HG03565 (cell line): Measurements from ENCODE around the gene PLEKHA6.

Experiments
- ATAC-seq: cut with Tn5 transposase; IDR thresholded peaks from one replicate; pipeline ENCODE4 v1.9.1; 2021; ENCODE audit warnings: mild to moderate bottlenecking, moderate library complexity; ENCODE audit not compliant: unreplicated experiment

Gene PLEKHA6

GRCh38 chr1:204382714-204383083 lies 23.0 kb upstream of the PLEKHA6 start:
- ATAC-seq = no peak

GRCh38 chr1:204380293-204380831 lies 20.6 kb upstream of the PLEKHA6 start:
- ATAC-seq = no peak

- ATAC-seq = no peak
Measured at GRCh38 chr1:204377800-204378668, 18.3 kb upstream of the PLEKHA6 start.

DNA sequence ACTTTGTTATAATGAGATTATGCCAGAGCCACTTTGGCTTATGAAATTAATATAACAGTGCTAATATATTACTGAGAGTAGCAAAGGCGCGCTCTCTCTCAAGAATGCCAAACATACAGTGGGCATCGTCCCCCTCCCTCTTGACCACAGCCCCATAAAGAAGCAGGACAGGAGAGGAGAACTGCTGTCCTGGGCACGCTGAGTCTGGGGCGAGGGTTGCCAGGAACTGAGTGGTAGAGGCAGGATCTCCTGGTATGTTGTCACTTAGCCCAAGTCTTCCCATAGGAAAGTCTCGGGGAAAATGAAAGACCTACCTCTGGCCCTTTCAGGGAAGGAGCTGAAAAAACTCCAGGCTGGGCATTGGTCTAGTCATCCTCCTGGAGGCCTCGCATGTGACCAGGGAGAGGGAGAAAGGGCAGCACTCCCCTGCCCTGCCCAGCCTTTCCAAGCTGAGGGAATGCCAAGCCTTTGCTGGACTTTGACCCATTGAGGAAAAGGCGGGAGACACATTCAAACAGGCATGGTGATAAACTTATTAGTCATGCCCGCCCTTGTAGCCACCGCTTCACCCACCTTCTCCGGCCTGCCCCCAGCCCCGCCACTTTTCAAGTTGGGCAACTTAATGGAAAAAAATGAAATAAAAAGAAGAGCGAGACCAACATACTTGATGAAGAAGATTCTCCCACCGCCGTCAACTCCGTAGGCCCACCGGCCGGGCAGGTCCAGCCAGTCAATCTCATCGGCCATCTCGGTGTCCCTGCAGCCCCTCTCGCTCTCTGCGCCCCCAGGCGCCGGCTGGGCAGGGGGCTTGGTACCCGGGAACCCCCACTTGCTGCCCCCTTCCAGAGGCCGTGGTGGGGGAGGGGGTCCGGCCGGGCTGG lies 17.4 kb upstream of the PLEKHA6 start:
- ATAC-seq = no peak

GRCh38 chr1:204376465-204376864 lies 16.7 kb upstream of the PLEKHA6 start:
- ATAC-seq = no peak

DNA sequence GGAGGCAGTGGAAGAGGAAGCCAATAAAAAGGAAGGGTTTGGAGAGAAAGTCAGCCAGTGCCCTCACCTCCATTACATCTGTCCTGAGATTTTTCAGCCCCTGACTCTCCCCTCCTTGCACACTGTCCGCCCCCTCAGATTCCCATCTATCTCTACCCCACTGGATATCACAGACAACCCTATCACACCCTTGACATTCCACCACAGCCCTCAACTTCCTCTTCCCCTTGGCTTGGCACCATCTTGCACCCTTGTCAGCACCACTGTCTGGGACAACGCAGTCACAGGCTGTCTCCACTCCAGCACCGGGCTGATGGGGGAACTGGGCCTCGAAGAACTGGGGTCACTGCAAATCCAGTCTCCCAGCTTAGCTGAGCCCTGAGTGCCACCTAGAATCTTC lies 14.2 kb upstream of the PLEKHA6 start:
- ATAC-seq = no peak

DNA sequence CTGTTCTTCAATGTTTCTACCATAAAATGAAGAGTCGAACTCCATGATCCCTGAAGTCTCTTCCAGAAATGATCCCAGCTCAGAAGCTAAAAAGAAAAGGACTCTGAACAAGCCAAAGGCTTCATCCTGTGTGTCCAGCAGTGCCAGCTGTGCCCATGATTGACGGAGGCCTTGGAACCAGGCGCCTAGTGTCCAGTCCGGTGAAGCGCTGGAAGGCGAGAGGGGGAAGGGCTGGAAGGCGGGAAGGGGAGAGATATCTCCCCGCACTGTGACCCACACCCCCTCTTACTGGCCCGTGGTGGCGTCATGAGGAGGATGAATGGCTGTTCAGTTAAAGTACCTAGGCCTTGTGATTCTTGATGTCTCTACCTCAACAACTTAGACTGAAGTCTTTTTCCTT lies 10.4 kb upstream of the PLEKHA6 start:
- ATAC-seq = no peak

DNA sequence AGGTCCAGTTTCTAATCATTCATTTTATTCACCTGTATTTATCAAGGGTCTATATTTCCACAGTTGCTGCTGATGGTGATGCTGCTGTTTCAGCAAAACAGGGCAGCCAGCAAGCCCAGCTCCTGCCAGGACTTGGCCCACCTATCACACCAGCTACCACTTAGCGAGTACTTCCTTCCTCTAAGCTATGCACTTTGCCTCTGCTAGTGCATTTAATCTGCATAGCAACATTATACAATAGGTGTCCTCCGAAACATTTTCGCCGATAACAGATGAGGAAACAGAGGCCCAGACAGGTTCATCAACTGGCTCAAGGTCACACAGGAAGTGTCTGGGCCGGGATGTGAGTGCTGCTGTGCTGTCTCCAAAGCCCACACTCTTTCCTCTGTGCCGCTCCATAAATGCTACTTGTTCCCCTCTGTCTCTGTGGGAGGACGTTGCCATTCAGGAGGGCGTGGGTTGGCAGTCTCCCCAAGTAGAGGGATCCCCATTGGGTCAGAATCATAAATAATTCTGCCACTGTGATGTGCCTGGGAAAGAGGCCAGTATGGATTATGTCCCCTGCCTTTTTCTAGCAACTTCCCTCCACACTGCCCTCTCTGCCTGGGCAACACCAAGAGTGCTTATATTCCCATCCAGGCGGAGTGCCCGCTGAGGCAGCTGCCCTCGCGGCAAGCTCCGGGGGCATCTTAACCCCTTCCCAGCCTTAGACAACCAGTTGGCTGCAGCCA lies 9.4 kb upstream of the PLEKHA6 start:
- ATAC-seq = no peak

- no peak for ATAC-seq
Measured at GRCh38 chr1:204367956-204368355, 8.2 kb upstream of the PLEKHA6 start.

DNA sequence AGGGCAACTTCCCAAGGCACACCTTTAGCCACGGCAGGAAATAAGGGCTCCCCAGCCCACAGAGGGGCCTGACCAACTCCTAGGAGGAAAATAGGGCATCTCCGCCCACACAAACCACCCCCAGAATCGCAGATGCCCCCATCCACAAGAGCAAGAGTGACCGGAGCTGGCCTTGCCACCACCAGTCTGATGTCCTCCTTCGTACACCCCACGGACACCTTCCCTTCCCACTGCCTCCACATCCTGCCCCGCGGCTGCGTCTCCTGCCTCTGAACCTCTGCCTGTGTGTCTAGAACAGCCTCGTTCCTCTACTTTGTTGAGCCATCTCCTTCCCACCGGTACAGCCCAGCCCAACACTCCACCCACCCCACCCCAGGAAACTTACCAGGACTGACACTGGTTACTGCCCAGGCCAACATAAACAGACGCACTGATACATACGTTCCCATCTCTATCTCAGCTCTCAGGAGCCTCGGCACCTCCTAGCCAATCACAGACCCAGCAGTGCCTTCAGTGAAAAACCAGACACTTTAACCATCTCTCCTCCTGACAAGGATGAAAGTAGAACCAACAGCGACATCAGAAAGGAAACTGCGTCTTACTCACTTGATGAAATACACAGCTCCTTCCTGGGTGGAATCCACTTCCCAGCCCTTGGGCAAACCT lies 7.6 kb upstream of the PLEKHA6 start:
- no peak for ATAC-seq

- no peak for ATAC-seq
Measured at GRCh38 chr1:204366759-204367158, 7.0 kb upstream of the PLEKHA6 start.

DNA sequence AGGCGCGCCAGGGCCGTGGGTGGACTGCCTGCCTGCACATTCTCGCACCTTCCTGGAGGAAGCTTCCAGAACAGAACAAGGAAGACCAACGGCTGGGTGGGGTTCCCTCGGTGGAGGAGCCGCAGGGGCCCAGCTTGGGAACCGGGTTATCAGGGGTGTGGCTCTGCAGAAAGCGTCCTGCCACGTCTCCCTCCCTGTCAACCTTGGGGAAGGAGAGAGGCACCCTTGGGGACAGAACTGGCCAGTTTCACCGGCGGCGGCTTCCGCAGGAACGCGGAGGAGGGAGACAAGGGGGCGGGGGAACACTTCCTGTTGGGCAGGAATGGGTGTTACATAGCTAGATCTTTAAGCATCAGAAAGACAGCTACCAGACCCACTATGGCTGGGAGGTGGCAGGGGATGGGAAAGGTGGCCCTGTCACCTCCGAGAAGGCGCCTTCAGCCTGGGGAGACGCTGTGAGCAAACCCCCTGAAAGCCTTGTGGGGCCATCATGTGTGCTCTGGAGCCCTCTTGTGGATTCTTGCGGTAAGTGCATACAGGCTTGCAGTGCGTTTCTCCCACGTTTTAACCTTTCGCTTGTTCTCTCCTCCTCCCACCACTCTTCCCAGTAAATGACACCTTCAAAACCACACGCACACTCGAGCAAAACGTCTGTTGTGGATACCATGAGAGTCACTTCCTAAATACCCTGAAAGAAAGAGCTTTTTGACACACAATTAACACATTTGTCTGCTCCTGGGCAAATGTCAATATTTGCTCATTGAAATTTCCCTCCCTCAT lies 3.8 kb upstream of the PLEKHA6 start:
- peak; percentile 69 for ATAC-seq

DNA sequence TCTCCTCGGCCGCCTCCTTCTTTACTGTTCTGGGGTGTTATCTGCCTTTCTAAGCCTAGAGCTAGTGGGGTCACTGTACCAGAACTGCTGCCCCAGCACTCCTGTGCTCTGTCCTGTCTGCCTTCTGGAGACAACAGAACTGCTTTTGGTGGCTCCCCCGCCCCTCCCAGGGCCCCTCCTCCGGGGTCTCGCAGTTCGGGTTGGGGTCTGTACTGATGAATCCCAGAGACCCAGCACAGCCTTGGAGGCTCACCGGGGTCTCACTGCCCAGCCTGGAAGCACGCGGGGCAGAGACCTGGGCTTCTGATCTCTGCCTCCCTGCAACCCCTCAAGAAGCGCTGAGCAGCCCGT lies 3.2 kb upstream of the PLEKHA6 start:
- ATAC-seq = no peak

DNA sequence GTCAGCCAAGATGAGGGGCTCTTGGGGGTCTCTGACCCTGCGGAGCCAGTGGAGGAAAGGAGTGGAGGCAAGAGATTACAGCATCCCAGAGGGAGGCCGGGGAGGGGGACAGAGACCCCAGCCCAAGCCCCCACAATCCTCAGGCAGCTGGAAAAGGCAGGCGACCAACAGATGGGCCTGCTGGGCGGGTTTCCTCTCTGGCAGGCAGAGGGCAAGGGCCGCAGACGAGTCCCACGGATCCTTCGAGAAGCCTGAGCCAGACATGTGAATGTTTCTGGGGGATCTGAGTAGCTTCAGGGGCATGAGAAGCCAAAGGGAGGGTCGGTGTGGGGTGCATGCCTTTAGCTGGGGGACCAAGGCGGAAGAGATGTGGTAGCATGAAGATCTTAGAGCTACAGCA lies 2.1 kb upstream of the PLEKHA6 start:
- no peak for ATAC-seq

DNA sequence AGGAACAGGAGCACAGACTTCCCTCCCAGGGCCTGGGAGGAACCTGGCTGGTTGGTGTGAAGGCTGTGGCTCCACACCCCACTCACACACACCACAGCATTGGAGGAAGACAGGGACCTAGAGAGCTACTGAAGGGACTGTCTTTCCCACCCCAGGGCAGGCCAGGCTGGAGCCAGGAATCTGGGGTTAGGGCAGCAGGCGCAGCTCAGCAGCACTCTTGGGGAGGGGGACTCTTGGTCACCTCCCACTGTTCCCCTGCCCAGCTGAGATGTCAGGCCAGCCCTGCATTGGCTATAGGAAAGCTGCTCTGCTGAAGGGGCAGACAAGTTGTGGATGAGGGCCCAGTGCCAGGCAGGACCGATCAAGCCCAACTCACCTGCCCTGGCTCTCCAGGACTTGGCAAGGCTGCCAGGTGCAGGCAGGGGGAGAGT lies 1.6 kb upstream of the PLEKHA6 start:
- ATAC-seq = no peak

- no peak for ATAC-seq
Measured at GRCh38 chr1:204360314-204360713, 585 bp upstream of the PLEKHA6 start.

DNA sequence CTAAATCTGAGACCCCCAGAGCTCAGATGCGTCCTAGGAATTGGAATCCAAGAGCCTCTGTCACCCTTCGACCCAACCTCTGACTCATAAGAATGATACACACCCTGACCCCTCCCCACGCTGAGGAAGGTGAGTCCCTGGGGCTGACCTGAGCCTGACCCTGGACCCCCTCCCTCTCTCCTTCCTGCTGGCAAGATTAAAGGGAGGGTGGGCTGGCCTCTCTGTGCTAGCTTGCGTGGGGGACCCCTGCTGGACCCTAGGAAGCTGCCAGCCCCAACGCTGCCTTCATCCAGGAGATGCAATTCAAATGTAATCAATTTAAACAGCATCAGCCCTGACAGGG lies 627 bp downstream of the PLEKHA6 start:
- ATAC-seq = no peak

GRCh38 chr1:204358605-204359004 lies 1.1 kb downstream of the PLEKHA6 start:
- no peak for ATAC-seq

DNA sequence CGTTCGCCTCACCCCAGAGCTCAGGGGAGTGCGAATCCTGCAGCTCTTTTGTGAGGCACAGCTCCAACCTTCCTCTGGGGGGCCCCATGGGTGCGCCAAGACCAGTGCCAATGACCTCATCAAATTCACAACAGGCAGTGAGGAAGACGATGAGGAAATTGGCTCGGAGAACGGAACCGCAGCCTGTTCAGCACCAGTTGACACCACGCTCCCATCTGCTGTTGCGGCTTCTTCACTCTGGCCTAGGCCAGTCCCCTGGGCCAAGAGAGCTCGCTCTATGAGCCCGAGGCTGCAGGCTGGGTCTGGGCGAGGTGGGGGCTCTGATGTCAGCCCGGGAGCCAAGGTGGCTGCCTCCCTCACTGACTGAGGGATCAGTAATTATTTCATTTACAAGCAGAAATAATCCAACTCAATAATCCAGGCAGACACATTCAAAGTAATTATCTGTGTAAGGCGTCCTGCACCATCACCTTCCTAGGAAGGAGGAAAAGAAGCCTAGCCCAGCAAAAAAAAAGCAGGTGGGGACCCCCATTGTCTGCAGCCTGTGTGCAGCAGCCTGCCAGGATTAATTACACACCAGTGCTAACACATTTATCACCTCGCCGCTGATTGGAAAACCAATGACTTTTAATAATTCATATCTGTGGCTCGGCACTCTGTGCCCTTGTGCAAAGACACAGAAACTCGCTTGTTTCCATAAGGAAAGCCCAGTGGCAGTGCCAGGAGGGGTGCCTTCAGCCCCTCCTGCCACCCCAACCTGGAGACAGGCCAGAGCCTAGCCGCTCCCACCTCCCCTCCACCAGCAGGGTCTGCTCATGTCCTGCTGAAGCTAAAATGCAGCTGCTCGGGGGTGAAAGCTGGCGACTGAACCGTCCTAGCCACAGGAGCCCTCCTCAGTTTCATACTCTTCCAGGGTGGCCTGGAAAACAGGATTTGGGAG lies 1.9 kb downstream of the PLEKHA6 start:
- no peak for ATAC-seq
